Caco-2 (cell line): ENCODE data around the gene PDCD6IP. TPM values are rescaled to one million over a fixed set of nuclear protein-coding genes. Genes with fewer than 3 reads are reported as not detected.

Source experiments
- BruUV-seq: library from RNA; stranded (reverse); fragments of 400-500 nt; replicated peaks from 2 replicates; lab custom pipeline; 2021; lab: Mats Ljungman, UMichigan
- CTCF ChIA-PET: fragments of 300-600 bp; sonication (Branson Sonifier 250); formaldehyde crosslinking; loops from one replicate; lab custom pipeline; 2022; ENCODE audit warnings: antibody characterized with exemption; lab: Charles Lee
- POLR2A ChIA-PET: fragments of 300-600 bp; sonication (Branson Sonifier 250); formaldehyde crosslinking; loops from one replicate; lab custom pipeline; 2022; ENCODE audit warnings: antibody characterized with exemption; lab: Charles Lee
- DNase-seq, 2 experiments: peaks; one replicate each; pipeline versions ENCODE4 v3.0.0 to v3.0.0-alpha.2; 2020 to 2022
- H3K27me3 ChIP-seq: replicated peaks from 2 replicates; pipeline ENCODE4 v1.6.0; 2011; ENCODE audit warnings: low read length; ENCODE audit not compliant: control insufficient read depth, insufficient read depth
- H3K36me3 ChIP-seq: 2 replicates; pipeline ENCODE4 v1.5.1; 2011; ENCODE audit warnings: low read length; ENCODE audit not compliant: control insufficient read depth, insufficient read depth
- H3K4me1 ChIP-seq: fragments of 250-450 bp; sonication (Bioruptor Pico); 2 replicates; pipeline ENCODE4 v1.5.1; 2020; ENCODE audit warnings: mild to moderate bottlenecking
- H3K4me3 ChIP-seq: 2 replicates; pipeline ENCODE4 v1.5.1; 2011; ENCODE audit warnings: low read depth, mild to moderate bottlenecking, control low read depth, low read length
- H3K9me3 ChIP-seq: fragments of 250-450 bp; sonication (Bioruptor Pico); 2 replicates; pipeline ENCODE4 v1.5.1; 2020; ENCODE audit warnings: mild to moderate bottlenecking, moderate library complexity
- H3K27ac Mint-ChIP-seq: one replicate; pipeline ENCODE4 v1.8.0; 2022; ENCODE audit warnings: mixed read lengths; ENCODE audit not compliant: unreplicated experiment
- H3K27me3 Mint-ChIP-seq: one replicate; pipeline ENCODE4 v1.8.0; 2022; ENCODE audit warnings: mixed read lengths; ENCODE audit not compliant: insufficient read depth, unreplicated experiment
- H3K36me3 Mint-ChIP-seq: one replicate; pipeline ENCODE4 v1.8.0; 2022; ENCODE audit warnings: mild to moderate bottlenecking, mixed read lengths; ENCODE audit not compliant: insufficient read depth, unreplicated experiment
- H3K4me1 Mint-ChIP-seq: one replicate; pipeline ENCODE4 v1.8.0; 2022; ENCODE audit warnings: low read depth, mixed read lengths; ENCODE audit not compliant: unreplicated experiment
- H3K4me3 Mint-ChIP-seq: one replicate; pipeline ENCODE4 v1.8.0; 2022; ENCODE audit warnings: mild to moderate bottlenecking, moderate library complexity, mixed read lengths; ENCODE audit not compliant: unreplicated experiment
- H3K9me3 Mint-ChIP-seq: one replicate; pipeline ENCODE4 v1.8.0; 2022; ENCODE audit warnings: mixed read lengths; ENCODE audit not compliant: unreplicated experiment
- CTCF ChIP-seq, 2 experiments: fragments of 200-600 bp in 1 of 2; IDR thresholded peaks; 1 replicate in 1 of 2; 2 replicates in 1 of 2; pipeline versions ENCODE4 v1.5.1 to v1.8.0; 2011 to 2022; ENCODE audit warnings: antibody characterized with exemption in 1 of 2, control low read depth in 1 of 2, inconsistent platforms in 1 of 2, low read depth in 1 of 2, low read length in 1 of 2, mild to moderate bottlenecking in 1 of 2, moderate library complexity in 1 of 2; ENCODE audit not compliant: insufficient read depth in 1 of 2, severe bottlenecking in 1 of 2, unreplicated experiment in 1 of 2
- intact Hi-C: fragments of 100-400 bp; cut with micrococcal nuclease; formaldehyde crosslinking; loops from one replicate; pipeline ENCODE4 v1.10.0; 2022; ENCODE audit not compliant: unreplicated experiment
- total RNA-seq: library from RNA; stranded (reverse); gene quantifications from 2 replicates; pipeline ENCODE4 v1.2.3, GENCODE V29; 2022

Gene PDCD6IP
- total RNA-seq, 1 experiment from 2014 or later: 185 TPM

- H3K4me1 ChIP-seq: no peaks in the 10 kb centered on the region
- Mint-ChIP-seq H3K27ac (no peak overlapping the region), H3K9me3 (no peaks in the 10 kb centered on the region), H3K36me3 (no peaks in the 10 kb centered on the region), H3K4me3 (no peak overlapping the region), H3K4me1 (no peaks in the 10 kb centered on the region), H3K27me3 (peaks cover 2% of the 10 kb centered on the region)
- no peak overlapping the region for H3K4me3 ChIP-seq
- TF ChIP-seq CTCF (IDR thresholded peaks at IDR 0.05; ENCODE audit: insufficient read depth in 1 of 2, low read depth in 1 of 2, low read length in 1 of 2, severe bottlenecking in 1 of 2, unreplicated experiment in 1 of 2): no peak
- no peaks in the 10 kb centered on the region for H3K9me3 ChIP-seq
- H3K36me3 ChIP-seq: no peaks in the 10 kb centered on the region
- POLR2A ChIA-PET: no interaction called here
- H3K27me3 ChIP-seq: no peaks in the 10 kb centered on the region; the same call in 1 of the 2 replicates
- DNase-seq: no peak
- CTCF ChIA-PET: no interaction called here
- no TSS peak for BruUV-seq
- intact Hi-C loops: no loop called here
These were observed 103.6 kb downstream of the PDCD6IP start for GRCh38 chr3:33901862-33902563.

GRCh38 chr3:33904730-33905129, 106.3 kb downstream of the PDCD6IP start:
- Histone ChIP-seq H3K36me3 (no peaks in the 10 kb centered on the region), H3K9me3 (no peaks in the 10 kb centered on the region), H3K4me1 (no peaks in the 10 kb centered on the region), H3K4me3 (no peak overlapping the region), H3K27me3 (no peaks in the 10 kb centered on the region)
- DNase-seq: no peak
- Mint-ChIP-seq H3K36me3 (no peaks in the 10 kb centered on the region), H3K4me3 (no peak overlapping the region), H3K27ac (no peak overlapping the region), H3K27me3 (no peaks in the 10 kb centered on the region), H3K4me1 (no peaks in the 10 kb centered on the region), H3K9me3 (no peaks in the 10 kb centered on the region)
- POLR2A ChIA-PET: no interaction called here
- TF ChIP-seq CTCF (IDR thresholded peaks at IDR 0.05; ENCODE audit: insufficient read depth in 1 of 2, low read depth in 1 of 2, low read length in 1 of 2, severe bottlenecking in 1 of 2, unreplicated experiment in 1 of 2): no peak
- intact Hi-C loops: no loop called here
- CTCF ChIA-PET: no interaction called here
- BruUV-seq: no TSS peak

GRCh38 chr3:33908250-33908851, 109.9 kb downstream of the PDCD6IP start:
- Mint-ChIP-seq H3K9me3 (no peaks in the 10 kb centered on the region), H3K4me3 (no peak overlapping the region), H3K27me3 (no peaks in the 10 kb centered on the region), H3K27ac (no peak overlapping the region), H3K4me1 (peaks cover 8% of the 10 kb centered on the region), H3K36me3 (no peaks in the 10 kb centered on the region)
- Histone ChIP-seq H3K9me3 (no peaks in the 10 kb centered on the region), H3K4me1 (peaks cover 8% of the 10 kb centered on the region), H3K27me3 (no peaks in the 10 kb centered on the region), H3K36me3 (no peaks in the 10 kb centered on the region), H3K4me3 (no peak overlapping the region)
- POLR2A ChIA-PET: no interaction called here
- CTCF ChIA-PET: no interaction called here
- DNase-seq: no peak
- no peak for TF ChIP-seq CTCF (IDR thresholded peaks at IDR 0.05; ENCODE audit: insufficient read depth in 1 of 2, low read depth in 1 of 2, low read length in 1 of 2, severe bottlenecking in 1 of 2, unreplicated experiment in 1 of 2)
- BruUV-seq: no TSS peak
- intact Hi-C loops: no loop called here
